Measurements from ENCODE around the gene CHMP3. TPM values are rescaled to one million over a fixed set of nuclear protein-coding genes. Genes with fewer than 3 reads are reported as not detected.

Gene CHMP3
- total and polyA plus RNA-seq, 2 experiments from 2014 or later, result 57.0 to 74.4 TPM

DNA sequence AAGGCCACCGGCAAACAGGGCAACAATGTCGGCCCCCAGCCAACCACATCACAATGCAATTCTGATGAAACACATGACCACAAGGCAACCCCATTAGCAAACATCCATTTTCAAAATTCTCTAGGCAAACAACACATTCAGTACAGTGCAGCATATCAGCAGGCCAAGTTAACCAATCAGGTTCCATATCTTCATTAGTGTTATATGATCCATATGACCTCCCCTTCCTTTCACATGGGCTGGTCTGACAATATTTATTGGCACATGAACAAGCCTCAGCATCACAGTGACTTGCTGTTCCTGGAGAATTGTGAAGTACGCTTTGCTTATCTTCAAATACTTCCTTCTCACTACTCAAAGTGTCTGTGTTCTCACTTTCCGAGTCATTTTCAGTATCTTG, 40.7 kb upstream of the CHMP3 start:
- H3K79me2 ChIP-seq, result no peaks in the 10 kb centered on the region
- no peak overlapping the region for H3K27ac ChIP-seq
- TF ChIP-seq EZH2phosphoT487 (IDR thresholded peaks at IDR 0.05; ENCODE audit: low read depth, severe bottlenecking, unreplicated experiment) (no peak), EZH2 (IDR thresholded peaks at IDR 0.05; ENCODE audit: borderline replicate concordance) (no peak)
- TF ChIP-seq, protein P1, sequence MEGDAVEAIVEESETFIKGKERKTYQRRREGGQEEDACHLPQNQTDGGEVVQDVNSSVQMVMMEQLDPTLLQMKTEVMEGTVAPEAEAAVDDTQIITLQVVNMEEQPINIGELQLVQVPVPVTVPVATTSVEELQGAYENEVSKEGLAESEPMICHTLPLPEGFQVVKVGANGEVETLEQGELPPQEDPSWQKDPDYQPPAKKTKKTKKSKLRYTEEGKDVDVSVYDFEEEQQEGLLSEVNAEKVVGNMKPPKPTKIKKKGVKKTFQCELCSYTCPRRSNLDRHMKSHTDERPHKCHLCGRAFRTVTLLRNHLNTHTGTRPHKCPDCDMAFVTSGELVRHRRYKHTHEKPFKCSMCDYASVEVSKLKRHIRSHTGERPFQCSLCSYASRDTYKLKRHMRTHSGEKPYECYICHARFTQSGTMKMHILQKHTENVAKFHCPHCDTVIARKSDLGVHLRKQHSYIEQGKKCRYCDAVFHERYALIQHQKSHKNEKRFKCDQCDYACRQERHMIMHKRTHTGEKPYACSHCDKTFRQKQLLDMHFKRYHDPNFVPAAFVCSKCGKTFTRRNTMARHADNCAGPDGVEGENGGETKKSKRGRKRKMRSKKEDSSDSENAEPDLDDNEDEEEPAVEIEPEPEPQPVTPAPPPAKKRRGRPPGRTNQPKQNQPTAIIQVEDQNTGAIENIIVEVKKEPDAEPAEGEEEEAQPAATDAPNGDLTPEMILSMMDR (IDR thresholded peaks at IDR 0.05; ENCODE audit: poor library complexity), result no peak
- WGBS (ENCODE audit: low lambda C conversion rate, missing lambda C conversion rate), result 98% methylated on average over 4 of the region's 4 CpGs
- no peak overlapping the region for H2AFZ ChIP-seq
- H3K4me3 ChIP-seq, result no peak overlapping the region
- no peaks in the 10 kb centered on the region for H3K9me2 ChIP-seq (replicated peaks; ENCODE audit: insufficient read depth)
- H4K20me1 ChIP-seq (ENCODE audit: insufficient read depth, poor library complexity, severe bottlenecking), result no peaks in the 10 kb centered on the region
- H3K27me3 ChIP-seq, result no peaks in the 10 kb centered on the region
- H3K4me1 ChIP-seq (ENCODE audit: insufficient read depth), result no peaks in the 10 kb centered on the region
- no peak overlapping the region for H3K4me2 ChIP-seq
- no peaks in the 10 kb centered on the region for H3K9me3 ChIP-seq (ENCODE audit: low read depth)
- no peak for DNase-seq (ENCODE audit: low spot score)
- peaks cover 14% of the 10 kb centered on the region for H3K36me3 ChIP-seq (replicated peaks; ENCODE audit: insufficient read depth, low read depth)

DNA sequence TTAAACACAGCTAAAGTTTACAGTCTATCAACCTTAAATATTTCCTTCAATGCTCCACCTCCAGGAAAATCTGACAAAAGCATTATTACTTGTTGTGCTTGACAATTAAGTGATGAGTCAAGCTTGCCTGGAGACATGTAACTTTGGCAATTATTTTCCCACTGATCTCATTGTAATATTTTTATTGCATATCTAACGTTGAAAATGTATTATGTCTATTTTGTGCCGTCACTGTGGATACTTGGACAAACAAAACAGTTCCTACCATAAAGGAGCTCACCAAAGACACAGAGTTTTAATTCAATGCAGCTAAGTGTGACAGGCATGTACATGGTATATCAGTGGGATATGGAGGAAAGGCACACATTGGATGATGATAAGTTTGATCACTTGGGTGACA, 35.7 kb upstream of the CHMP3 start:
- Histone ChIP-seq H3K4me3 (no peak overlapping the region), H3K27me3 (no peaks in the 10 kb centered on the region), H3K9me2 (replicated peaks; ENCODE audit: insufficient read depth) (no peaks in the 10 kb centered on the region), H2AFZ (no peak overlapping the region), H3K79me2 (no peaks in the 10 kb centered on the region), H3K36me3 (replicated peaks; ENCODE audit: insufficient read depth, low read depth) (peaks cover under 1% of the 10 kb centered on the region), H3K9me3 (ENCODE audit: low read depth) (no peaks in the 10 kb centered on the region), H3K4me2 (no peak overlapping the region), H3K4me1 (ENCODE audit: insufficient read depth) (no peaks in the 10 kb centered on the region), H4K20me1 (ENCODE audit: insufficient read depth, poor library complexity, severe bottlenecking) (no peaks in the 10 kb centered on the region), H3K27ac (no peak overlapping the region)
- TF ChIP-seq EZH2phosphoT487 (IDR thresholded peaks at IDR 0.05; ENCODE audit: low read depth, severe bottlenecking, unreplicated experiment) (no peak), EZH2 (IDR thresholded peaks at IDR 0.05; ENCODE audit: borderline replicate concordance) (no peak)
- TF ChIP-seq, protein P1 (IDR thresholded peaks at IDR 0.05; ENCODE audit: poor library complexity), result no peak
- DNase-seq (ENCODE audit: low spot score), result no peak
- 96% methylated on average over 2 of the region's 2 CpGs for WGBS (ENCODE audit: low lambda C conversion rate, missing lambda C conversion rate)

- Histone ChIP-seq H3K4me2 (no peak overlapping the region), H3K79me2 (no peaks in the 10 kb centered on the region), H3K36me3 (replicated peaks; ENCODE audit: insufficient read depth, low read depth) (no peaks in the 10 kb centered on the region), H3K9me2 (replicated peaks; ENCODE audit: insufficient read depth) (no peaks in the 10 kb centered on the region), H3K4me1 (ENCODE audit: insufficient read depth) (no peaks in the 10 kb centered on the region), H3K27ac (no peak overlapping the region), H2AFZ (no peak overlapping the region), H3K9me3 (ENCODE audit: low read depth) (no peaks in the 10 kb centered on the region), H3K4me3 (no peak overlapping the region), H4K20me1 (ENCODE audit: insufficient read depth, poor library complexity, severe bottlenecking) (no peaks in the 10 kb centered on the region), H3K27me3 (no peaks in the 10 kb centered on the region)
- DNase-seq (ENCODE audit: low spot score), result no peak
- WGBS (ENCODE audit: low lambda C conversion rate, missing lambda C conversion rate), result 55% methylated on average over 2 of the region's 2 CpGs
- TF ChIP-seq, protein P1 (IDR thresholded peaks at IDR 0.05; ENCODE audit: poor library complexity), result no peak
- TF ChIP-seq EZH2 (IDR thresholded peaks at IDR 0.05; ENCODE audit: borderline replicate concordance) (no peak), EZH2phosphoT487 (IDR thresholded peaks at IDR 0.05; ENCODE audit: low read depth, severe bottlenecking, unreplicated experiment) (no peak)
Observed at GRCh38 chr2:86596118-86596517, 32.9 kb upstream of the CHMP3 start.

DNA sequence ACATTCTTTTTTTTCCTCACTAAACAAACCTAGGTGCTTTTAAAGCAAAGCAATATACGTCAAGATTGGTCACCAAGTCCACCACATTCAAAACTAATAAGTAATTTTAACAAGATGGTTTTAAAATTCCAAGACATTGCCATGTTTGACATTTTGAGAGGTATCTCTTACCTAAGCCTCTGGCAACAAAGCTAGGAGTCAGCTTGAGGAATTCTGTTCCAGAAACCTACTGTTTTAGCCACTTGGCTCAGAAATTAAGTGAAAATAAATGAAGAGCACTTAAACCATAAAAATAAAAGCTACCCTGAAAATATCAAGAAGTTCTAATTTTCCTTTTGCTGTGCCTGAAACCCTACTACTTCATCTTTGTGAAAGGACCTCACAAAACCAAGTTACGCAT, 30.0 kb upstream of the CHMP3 start:
- Histone ChIP-seq H3K4me3 (no peak overlapping the region), H3K27ac (no peak overlapping the region), H3K9me2 (replicated peaks; ENCODE audit: insufficient read depth) (no peaks in the 10 kb centered on the region), H3K4me2 (no peak overlapping the region), H3K36me3 (replicated peaks; ENCODE audit: insufficient read depth, low read depth) (no peaks in the 10 kb centered on the region), H4K20me1 (ENCODE audit: insufficient read depth, poor library complexity, severe bottlenecking) (no peaks in the 10 kb centered on the region), H3K27me3 (no peaks in the 10 kb centered on the region), H3K79me2 (no peaks in the 10 kb centered on the region), H3K4me1 (ENCODE audit: insufficient read depth) (no peaks in the 10 kb centered on the region), H3K9me3 (ENCODE audit: low read depth) (no peaks in the 10 kb centered on the region), H2AFZ (no peak overlapping the region)
- no peak for DNase-seq (ENCODE audit: low spot score)
- whole genome bisulfite sequencing (ENCODE audit: low lambda C conversion rate, missing lambda C conversion rate), result 86% methylated on average over 2 of the region's 2 CpGs
- TF ChIP-seq, protein P1 (IDR thresholded peaks at IDR 0.05; ENCODE audit: poor library complexity), result no peak
- no peak for TF ChIP-seq EZH2 (IDR thresholded peaks at IDR 0.05; ENCODE audit: borderline replicate concordance)
- no peak for TF ChIP-seq EZH2phosphoT487 (IDR thresholded peaks at IDR 0.05; ENCODE audit: low read depth, severe bottlenecking, unreplicated experiment)

Measured in hepatocyte (in vitro differentiated cells).